DOHH2 (cell line): ENCODE data around the gene CRYZL1.

Experiments used
- EZH2phosphoT487 ChIP-seq: fragments of 200-600 bp; sonication (generic); IDR thresholded peaks from 2 replicates; pipeline ENCODE4 v1.6.1; 2017; ENCODE audit warnings: borderline replicate concordance, mild to moderate bottlenecking, antibody characterized with exemption, low read length, moderate library complexity, mixed read lengths
- TF ChIP-seq, protein P1 (sequence below): fragments of 200-600 bp; sonication (generic); IDR thresholded peaks from one replicate; pipeline ENCODE4 v1.5.1; 2014; ENCODE audit warnings: antibody characterized with exemption, mild to moderate bottlenecking, low read depth, low read length; ENCODE audit not compliant: poor library complexity, severe bottlenecking

DNA sequence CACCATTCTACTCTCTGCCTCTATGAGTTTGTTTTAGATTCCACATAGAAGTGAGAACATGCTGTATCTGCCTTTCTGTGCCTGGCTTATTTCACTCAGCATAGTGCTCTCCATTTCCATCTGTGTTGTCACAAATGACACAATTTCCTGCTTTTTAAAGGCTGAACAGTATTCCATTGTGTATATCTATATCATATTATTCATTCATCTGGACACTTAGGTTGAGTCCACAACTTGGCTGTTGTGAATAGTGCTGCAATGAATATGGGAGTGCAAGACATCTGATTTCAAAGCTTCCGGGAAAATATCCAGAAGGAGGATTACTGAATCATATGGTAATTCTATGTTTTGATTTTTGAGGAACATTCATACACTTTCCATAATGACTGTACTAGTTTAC lies 33.0 kb downstream of the CRYZL1 start:
- TF ChIP-seq, protein P1, sequence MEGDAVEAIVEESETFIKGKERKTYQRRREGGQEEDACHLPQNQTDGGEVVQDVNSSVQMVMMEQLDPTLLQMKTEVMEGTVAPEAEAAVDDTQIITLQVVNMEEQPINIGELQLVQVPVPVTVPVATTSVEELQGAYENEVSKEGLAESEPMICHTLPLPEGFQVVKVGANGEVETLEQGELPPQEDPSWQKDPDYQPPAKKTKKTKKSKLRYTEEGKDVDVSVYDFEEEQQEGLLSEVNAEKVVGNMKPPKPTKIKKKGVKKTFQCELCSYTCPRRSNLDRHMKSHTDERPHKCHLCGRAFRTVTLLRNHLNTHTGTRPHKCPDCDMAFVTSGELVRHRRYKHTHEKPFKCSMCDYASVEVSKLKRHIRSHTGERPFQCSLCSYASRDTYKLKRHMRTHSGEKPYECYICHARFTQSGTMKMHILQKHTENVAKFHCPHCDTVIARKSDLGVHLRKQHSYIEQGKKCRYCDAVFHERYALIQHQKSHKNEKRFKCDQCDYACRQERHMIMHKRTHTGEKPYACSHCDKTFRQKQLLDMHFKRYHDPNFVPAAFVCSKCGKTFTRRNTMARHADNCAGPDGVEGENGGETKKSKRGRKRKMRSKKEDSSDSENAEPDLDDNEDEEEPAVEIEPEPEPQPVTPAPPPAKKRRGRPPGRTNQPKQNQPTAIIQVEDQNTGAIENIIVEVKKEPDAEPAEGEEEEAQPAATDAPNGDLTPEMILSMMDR = no peak
- TF ChIP-seq EZH2phosphoT487 = no peak
